ENCODE measurements around the gene WASF2.

DNA sequence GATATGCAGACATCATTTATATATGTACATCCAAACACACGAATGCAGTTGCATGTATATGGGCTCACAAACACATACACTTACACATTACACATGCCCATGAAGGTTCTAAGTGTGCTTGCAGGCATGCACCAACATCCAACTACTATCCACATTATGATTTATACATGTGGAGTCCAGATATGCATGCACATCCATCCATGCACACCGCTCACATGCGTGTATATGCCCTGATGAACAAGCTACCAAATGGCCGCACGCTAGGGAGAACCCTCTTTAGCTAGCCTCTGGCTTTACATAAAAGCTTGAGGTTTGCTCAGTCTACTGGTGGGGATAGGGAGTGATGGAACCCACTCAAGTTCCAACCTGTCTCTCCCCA lies 89.0 kb downstream of the WASF2 start:
- TF ChIP-seq, protein P1, sequence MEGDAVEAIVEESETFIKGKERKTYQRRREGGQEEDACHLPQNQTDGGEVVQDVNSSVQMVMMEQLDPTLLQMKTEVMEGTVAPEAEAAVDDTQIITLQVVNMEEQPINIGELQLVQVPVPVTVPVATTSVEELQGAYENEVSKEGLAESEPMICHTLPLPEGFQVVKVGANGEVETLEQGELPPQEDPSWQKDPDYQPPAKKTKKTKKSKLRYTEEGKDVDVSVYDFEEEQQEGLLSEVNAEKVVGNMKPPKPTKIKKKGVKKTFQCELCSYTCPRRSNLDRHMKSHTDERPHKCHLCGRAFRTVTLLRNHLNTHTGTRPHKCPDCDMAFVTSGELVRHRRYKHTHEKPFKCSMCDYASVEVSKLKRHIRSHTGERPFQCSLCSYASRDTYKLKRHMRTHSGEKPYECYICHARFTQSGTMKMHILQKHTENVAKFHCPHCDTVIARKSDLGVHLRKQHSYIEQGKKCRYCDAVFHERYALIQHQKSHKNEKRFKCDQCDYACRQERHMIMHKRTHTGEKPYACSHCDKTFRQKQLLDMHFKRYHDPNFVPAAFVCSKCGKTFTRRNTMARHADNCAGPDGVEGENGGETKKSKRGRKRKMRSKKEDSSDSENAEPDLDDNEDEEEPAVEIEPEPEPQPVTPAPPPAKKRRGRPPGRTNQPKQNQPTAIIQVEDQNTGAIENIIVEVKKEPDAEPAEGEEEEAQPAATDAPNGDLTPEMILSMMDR (IDR thresholded peaks at IDR 0.05; ENCODE audit: low read depth, low read length): no peak
- TF ChIP-seq POLR2A (IDR thresholded peaks at IDR 0.05; ENCODE audit: extremely low read depth, insufficient read length): no peak
